BJ (cell line): ENCODE data around the gene TMEM217. TPM values are rescaled to one million over a fixed set of nuclear protein-coding genes. Genes with fewer than 3 reads are reported as not detected.

Experiments
- CTCF ChIA-PET: fragments of 350-600 bp; formaldehyde crosslinking; extraction: SDS; loops from one replicate; lab custom pipeline; 2021; ENCODE audit warnings: antibody characterized with exemption, inconsistent platforms; lab: Yijun Ruan, JAX
- POLR2A ChIA-PET: fragments of 300-600 bp; sonication (Branson Sonifier 250); formaldehyde crosslinking; extraction: SDS; loops from one replicate; lab custom pipeline; 2021; ENCODE audit warnings: antibody characterized with exemption; lab: Charles Lee
- DNase-seq: peaks from one replicate; pipeline ENCODE4 v3.0.0-alpha.2; 2011; ENCODE audit warnings: low read depth
- H3K27me3 ChIP-seq: 2 replicates; pipeline ENCODE4 v1.6.0; 2011; ENCODE audit warnings: low read length; ENCODE audit not compliant: control insufficient read depth, insufficient read depth
- H3K36me3 ChIP-seq: 2 replicates; pipeline ENCODE4 v1.5.1; 2011; ENCODE audit warnings: low read length; ENCODE audit not compliant: control insufficient read depth, insufficient read depth
- H3K4me3 ChIP-seq: 2 replicates; pipeline ENCODE4 v1.5.1; 2011; ENCODE audit warnings: low read depth, mild to moderate bottlenecking, control low read depth, low read length
- CTCF ChIP-seq: IDR thresholded peaks from 2 replicates; pipeline ENCODE4 v1.5.1; 2011; ENCODE audit warnings: low read depth, mild to moderate bottlenecking, control low read depth, inconsistent platforms, low read length, moderate library complexity; ENCODE audit not compliant: insufficient read depth
- polyA plus RNA-seq: library from polyadenylated mRNA; depleted of rRNA; stranded (reverse); fragments of >200 nt; gene quantifications from 2 replicates; pipeline ENCODE4 v1.2.3, GENCODE V29; 2011

Gene TMEM217
- polyA plus RNA-seq, 1 experiment = 2.3 TPM

GRCh38 chr6:37222992-37223391, 35.0 kb downstream of the TMEM217 start:
- Histone ChIP-seq H3K27me3 (no peaks in the 10 kb centered on the region), H3K36me3 (no peaks in the 10 kb centered on the region), H3K4me3 (peak overlapping the region; percentile 55)
- ChIA-PET POLR2A (no interaction called here), CTCF (interaction anchor here (0.5 to 1.4 kb wide), 6 partner anchors 10 to 543 kb away, joined by 3 to 6 read pairs (median 3); no protein-coding TSS in a partner anchor)
- no peak for DNase-seq
- no peak for TF ChIP-seq CTCF

DNA sequence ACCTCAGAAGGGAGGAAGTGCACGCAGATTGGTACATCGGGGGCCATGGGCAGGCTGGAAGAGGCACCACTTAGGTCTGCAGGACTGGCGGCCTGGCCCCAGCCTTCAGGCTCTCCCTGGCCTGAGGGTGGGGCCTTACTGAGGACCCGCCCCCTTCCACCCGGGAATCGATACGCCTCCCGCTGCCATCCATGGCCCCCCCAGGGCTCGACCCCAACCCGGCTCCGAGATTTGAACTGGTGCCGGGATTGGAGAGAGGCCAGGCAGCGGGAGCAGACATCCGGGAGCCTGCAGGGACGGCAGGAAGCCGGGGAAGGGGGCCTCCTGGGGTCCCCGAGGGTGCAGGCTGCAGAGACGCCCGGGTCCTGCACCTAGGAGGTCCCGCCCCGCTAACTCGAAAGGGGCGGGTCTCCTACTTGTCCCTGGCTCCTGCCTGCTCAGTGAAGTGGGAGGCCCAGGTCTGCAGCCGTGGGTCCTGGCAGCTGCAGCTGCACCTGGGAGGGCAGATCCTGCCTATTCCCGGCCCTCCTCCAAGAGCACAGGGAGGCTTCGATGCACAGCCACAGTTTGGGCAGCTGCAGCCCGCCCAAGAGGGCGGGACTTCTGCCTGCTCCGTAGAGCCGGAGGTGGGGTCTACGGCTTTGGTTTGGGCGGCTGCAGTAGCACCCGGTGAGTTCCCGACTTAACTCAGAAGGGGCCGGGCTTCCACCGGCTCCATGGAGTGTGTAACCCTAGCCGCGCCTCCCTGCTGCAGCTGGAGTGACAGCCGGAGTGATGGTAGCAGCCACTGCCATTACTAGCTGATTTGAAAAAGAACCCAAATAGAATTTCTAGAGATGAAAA, 35.6 kb downstream of the TMEM217 start:
- Histone ChIP-seq H3K27me3 (no peaks in the 10 kb centered on the region), H3K36me3 (no peaks in the 10 kb centered on the region), H3K4me3 (peak overlapping the region; percentile 55)
- POLR2A ChIA-PET = no interaction called here
- no peak for TF ChIP-seq CTCF
- CTCF ChIA-PET = interaction anchor here (0.6 to 1.5 kb wide), 7 partner anchors 9 to 464 kb away, joined by 3 to 6 read pairs (median 3); no protein-coding TSS in a partner anchor
- DNase-seq = peak; percentile 38

- DNase-seq = no peak
- no peaks in the 10 kb centered on the region for H3K36me3 ChIP-seq
- TF ChIP-seq CTCF = no peak
- H3K27me3 ChIP-seq = no peaks in the 10 kb centered on the region
- ChIA-PET CTCF (interaction anchor here (0.9 to 2.4 kb wide), 6 partner anchors 11 to 463 kb away, joined by 3 to 13 read pairs (median 4); no protein-coding TSS in a partner anchor), POLR2A (no interaction called here)
- H3K4me3 ChIP-seq = peak overlapping the region; percentile 55
Observed at GRCh38 chr6:37221585-37222124, 36.3 kb downstream of the TMEM217 start.

DNA sequence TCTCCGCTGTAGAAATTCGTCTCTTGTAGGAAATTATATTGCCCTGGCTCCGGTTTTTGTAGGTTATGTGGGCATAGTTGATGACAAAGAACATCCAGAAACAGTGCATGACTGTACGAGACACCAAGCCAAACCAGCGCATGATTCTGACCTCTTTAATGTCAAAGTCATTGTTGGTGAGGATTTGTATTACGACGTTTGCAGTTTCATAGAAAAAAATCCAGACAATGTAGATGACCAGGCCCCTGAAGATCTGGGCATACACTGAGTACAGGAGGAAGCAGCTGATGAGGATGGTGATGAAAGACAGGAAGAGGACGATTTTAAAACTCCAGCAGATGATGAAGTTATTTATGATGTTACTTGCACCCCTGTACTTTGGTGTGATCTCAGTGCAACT, 39.4 kb downstream of the TMEM217 start:
- CTCF ChIA-PET = interaction anchor here (1.0 to 15.6 kb wide), 2 partner anchors 193 to 242 kb away, joined by 3 to 588 read pairs; no protein-coding TSS in a partner anchor
- H3K4me3 ChIP-seq = no peak overlapping the region

More for the DNA sequence above, 39.4 kb downstream of the TMEM217 start:
- Histone ChIP-seq H3K36me3 (no peaks in the 10 kb centered on the region), H3K27me3 (no peaks in the 10 kb centered on the region)
- TF ChIP-seq CTCF = no peak
- POLR2A ChIA-PET = no interaction called here
- DNase-seq = no peak
